ENCODE measurements around the gene KCNC1. TPM values are rescaled to one million over a fixed set of nuclear protein-coding genes. Genes with fewer than 3 reads are reported as not detected.
A peak's percentile ranks its signal among the peaks of the same experiment; 100 is the strongest.

Gene KCNC1
- total RNA-seq, 2 experiments from 2014 or later = not detected

- Mint-ChIP-seq H3K27ac (no peak overlapping the region), H3K36me3 (no peaks in the 10 kb centered on the region), H3K9me3 (no peaks in the 10 kb centered on the region), H3K27me3 (no peaks in the 10 kb centered on the region), H3K4me3 (no peak overlapping the region), H3K4me1 (no peaks in the 10 kb centered on the region)
- DNase-seq = no peak
Measured at GRCh38 chr11:17768547-17768946, 34.0 kb downstream of the KCNC1 start.

- H3K36me3 Mint-ChIP-seq = no peaks in the 10 kb centered on the region
- no peak for DNase-seq
- no peaks in the 10 kb centered on the region for H3K27me3 Mint-ChIP-seq
- no peak overlapping the region for H3K4me3 Mint-ChIP-seq
- H3K27ac Mint-ChIP-seq = no peak overlapping the region
- no peaks in the 10 kb centered on the region for H3K9me3 Mint-ChIP-seq
- no peaks in the 10 kb centered on the region for H3K4me1 Mint-ChIP-seq
Measured at GRCh38 chr11:17769218-17769617, 34.6 kb downstream of the KCNC1 start.

GRCh38 chr11:17770048-17770652 is 35.6 kb downstream of the KCNC1 start:
- Mint-ChIP-seq H3K27ac (no peak overlapping the region), H3K27me3 (no peaks in the 10 kb centered on the region), H3K36me3 (no peaks in the 10 kb centered on the region), H3K9me3 (no peaks in the 10 kb centered on the region), H3K4me3 (no peak overlapping the region), H3K4me1 (no peaks in the 10 kb centered on the region)
- peak; percentile 9 for DNase-seq

- Mint-ChIP-seq H3K36me3 (no peaks in the 10 kb centered on the region), H3K4me1 (no peaks in the 10 kb centered on the region), H3K9me3 (no peaks in the 10 kb centered on the region), H3K27me3 (no peaks in the 10 kb centered on the region), H3K4me3 (no peak overlapping the region), H3K27ac (no peak overlapping the region)
- no peak for DNase-seq
Measured at GRCh38 chr11:17770917-17771316, 36.3 kb downstream of the KCNC1 start.

DNA sequence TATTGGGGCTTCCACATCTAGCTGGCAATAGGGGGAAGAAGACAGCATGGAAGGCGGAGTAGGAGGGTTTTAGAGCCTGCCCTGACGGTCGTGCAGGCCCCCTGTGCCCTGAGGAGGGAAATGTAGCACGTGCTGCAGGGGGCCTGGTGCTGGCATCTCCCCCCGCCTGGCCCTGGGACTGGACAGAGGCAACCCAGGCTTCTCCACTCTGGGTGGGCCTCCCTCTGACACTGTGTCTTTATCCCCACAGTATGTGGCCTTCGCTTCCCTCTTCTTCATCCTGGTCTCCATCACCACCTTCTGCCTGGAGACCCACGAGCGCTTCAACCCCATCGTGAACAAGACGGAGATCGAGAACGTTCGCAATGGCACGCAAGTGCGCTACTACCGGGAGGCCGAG is 36.8 kb downstream of the KCNC1 start:
- Mint-ChIP-seq H3K36me3 (no peaks in the 10 kb centered on the region), H3K9me3 (no peaks in the 10 kb centered on the region), H3K4me1 (no peaks in the 10 kb centered on the region), H3K4me3 (no peak overlapping the region), H3K27ac (no peak overlapping the region), H3K27me3 (no peaks in the 10 kb centered on the region)
- no peak for DNase-seq

DNA sequence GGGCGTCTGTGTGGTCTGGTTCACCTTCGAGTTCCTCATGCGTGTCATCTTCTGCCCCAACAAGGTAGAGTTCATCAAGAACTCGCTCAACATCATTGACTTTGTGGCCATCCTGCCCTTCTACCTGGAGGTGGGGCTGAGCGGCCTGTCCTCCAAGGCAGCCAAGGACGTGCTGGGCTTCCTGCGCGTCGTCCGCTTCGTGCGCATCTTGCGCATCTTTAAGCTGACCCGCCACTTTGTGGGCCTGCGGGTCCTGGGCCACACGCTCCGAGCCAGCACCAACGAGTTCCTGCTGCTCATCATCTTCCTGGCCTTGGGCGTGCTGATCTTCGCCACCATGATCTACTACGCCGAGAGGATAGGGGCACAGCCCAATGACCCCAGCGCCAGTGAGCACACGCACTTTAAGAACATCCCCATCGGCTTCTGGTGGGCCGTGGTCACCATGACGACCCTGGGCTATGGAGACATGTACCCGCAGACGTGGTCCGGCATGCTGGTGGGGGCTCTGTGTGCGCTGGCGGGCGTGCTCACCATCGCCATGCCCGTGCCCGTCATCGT is 37.3 kb downstream of the KCNC1 start:
- peak overlapping the region; percentile 38 for H3K27ac Mint-ChIP-seq
- no peak overlapping the region for H3K4me3 Mint-ChIP-seq
- H3K36me3 Mint-ChIP-seq = no peaks in the 10 kb centered on the region
- H3K27me3 Mint-ChIP-seq = no peaks in the 10 kb centered on the region
- H3K9me3 Mint-ChIP-seq = no peaks in the 10 kb centered on the region
- no peak for DNase-seq
- no peaks in the 10 kb centered on the region for H3K4me1 Mint-ChIP-seq

- no peaks in the 10 kb centered on the region for H3K27me3 Mint-ChIP-seq
- no peak overlapping the region for H3K4me3 Mint-ChIP-seq
- H3K9me3 Mint-ChIP-seq = no peaks in the 10 kb centered on the region
- H3K27ac Mint-ChIP-seq = no peak overlapping the region
- no peaks in the 10 kb centered on the region for H3K4me1 Mint-ChIP-seq
- no peaks in the 10 kb centered on the region for H3K36me3 Mint-ChIP-seq
- DNase-seq = no peak
Measured at GRCh38 chr11:17772704-17773600, 38.4 kb downstream of the KCNC1 start.

DNA sequence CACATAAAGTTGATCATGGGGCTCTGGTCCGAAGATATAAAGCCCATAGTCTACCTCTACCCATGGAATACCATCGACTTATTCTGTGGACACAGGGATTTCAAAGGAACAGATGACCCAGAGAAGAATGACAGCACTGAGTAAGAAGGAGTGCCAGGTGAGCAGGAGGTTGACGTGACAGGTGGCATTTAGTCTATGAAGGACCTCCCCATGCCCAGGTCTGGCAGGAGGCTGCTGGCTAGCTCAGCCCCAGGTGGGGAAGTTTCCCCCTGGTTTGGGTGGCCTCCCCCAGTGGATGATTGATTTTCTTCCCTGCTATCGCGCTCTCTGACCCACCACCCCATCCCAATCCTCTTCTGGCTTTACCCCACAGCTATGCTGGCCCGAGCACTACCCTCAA is 39.1 kb downstream of the KCNC1 start:
- Mint-ChIP-seq H3K4me1 (no peaks in the 10 kb centered on the region), H3K9me3 (no peaks in the 10 kb centered on the region), H3K27me3 (no peaks in the 10 kb centered on the region), H3K27ac (no peak overlapping the region), H3K4me3 (no peak overlapping the region), H3K36me3 (no peaks in the 10 kb centered on the region)
- no peak for DNase-seq

- H3K4me1 Mint-ChIP-seq = no peaks in the 10 kb centered on the region
Measured at GRCh38 chr11:17774232-17775034, 39.9 kb downstream of the KCNC1 start.

GRCh38 chr11:17775035-17775348 is 40.4 kb downstream of the KCNC1 start:
- Mint-ChIP-seq H3K9me3 (no peaks in the 10 kb centered on the region), H3K4me3 (no peak overlapping the region), H3K36me3 (no peaks in the 10 kb centered on the region), H3K27me3 (no peaks in the 10 kb centered on the region), H3K27ac (no peak overlapping the region), H3K4me1 (no peaks in the 10 kb centered on the region)
- DNase-seq = no peak

More at GRCh38 chr11:17774232-17775034, 39.9 kb downstream of the KCNC1 start:
- Mint-ChIP-seq H3K9me3 (no peaks in the 10 kb centered on the region), H3K36me3 (no peaks in the 10 kb centered on the region), H3K27me3 (no peaks in the 10 kb centered on the region), H3K27ac (no peak overlapping the region), H3K4me3 (no peak overlapping the region)
- no peak for DNase-seq

- no peak overlapping the region for H3K4me3 Mint-ChIP-seq
- no peaks in the 10 kb centered on the region for H3K4me1 Mint-ChIP-seq
- H3K27ac Mint-ChIP-seq = no peak overlapping the region
- no peaks in the 10 kb centered on the region for H3K27me3 Mint-ChIP-seq
- H3K9me3 Mint-ChIP-seq = no peaks in the 10 kb centered on the region
- DNase-seq = no peak
- no peaks in the 10 kb centered on the region for H3K36me3 Mint-ChIP-seq
Measured at GRCh38 chr11:17775507-17776211, 41.1 kb downstream of the KCNC1 start.

DNA sequence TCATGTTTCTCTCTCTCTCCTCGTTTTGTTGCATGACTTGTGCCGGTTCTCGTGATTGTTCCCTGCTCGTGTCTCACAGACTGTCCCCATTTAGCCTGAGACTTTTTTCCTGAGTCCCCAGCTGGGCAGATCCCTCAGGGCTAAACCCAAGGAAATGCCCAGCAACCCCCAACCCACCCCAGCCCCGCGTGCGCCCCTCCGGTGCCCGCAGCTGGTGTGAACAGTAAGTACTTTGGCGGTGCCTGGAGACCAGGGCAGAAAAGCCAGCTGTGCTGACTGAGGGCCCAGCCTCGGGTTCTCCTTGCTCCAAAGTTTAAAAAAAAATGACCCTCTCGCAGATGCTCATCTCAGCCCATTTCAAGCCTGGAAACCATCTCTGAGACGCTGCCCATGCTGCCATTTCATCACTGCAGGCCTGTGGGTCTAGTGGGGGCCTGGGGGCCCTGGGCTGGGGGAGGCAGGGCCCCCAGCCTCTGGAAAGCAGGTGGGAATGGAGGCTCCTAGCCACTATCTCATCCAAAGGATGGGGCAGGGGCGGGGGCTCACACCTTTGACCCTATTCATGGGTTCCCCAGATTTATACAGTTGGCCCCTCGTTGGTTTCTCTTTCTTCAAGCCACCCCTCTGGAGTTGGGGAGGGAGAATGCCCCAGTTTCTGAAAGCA is 41.8 kb downstream of the KCNC1 start:
- Mint-ChIP-seq H3K27ac (no peak overlapping the region), H3K27me3 (no peaks in the 10 kb centered on the region), H3K4me3 (no peak overlapping the region), H3K36me3 (no peaks in the 10 kb centered on the region), H3K4me1 (no peaks in the 10 kb centered on the region), H3K9me3 (no peaks in the 10 kb centered on the region)
- no peak for DNase-seq

GRCh38 chr11:17777086-17777737 is 42.6 kb downstream of the KCNC1 start:
- Mint-ChIP-seq H3K4me1 (no peaks in the 10 kb centered on the region), H3K9me3 (no peaks in the 10 kb centered on the region), H3K27ac (no peak overlapping the region)

DNA sequence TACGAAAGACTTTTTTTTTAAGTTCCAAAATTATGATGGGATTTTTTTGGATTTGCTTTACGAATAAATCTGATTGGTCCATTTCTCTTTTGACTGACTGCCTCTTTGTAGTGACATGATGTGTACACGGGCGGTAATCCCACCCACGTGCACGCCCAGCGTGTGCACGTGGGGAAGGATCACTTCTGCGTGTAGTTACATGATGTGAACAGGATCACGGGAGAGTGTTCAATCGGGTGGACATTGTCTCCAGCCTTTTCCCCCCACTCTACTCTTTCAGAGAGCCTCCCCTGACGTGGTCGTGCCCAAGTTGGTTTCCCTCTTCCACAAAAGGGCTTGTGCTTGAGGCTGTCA is 43.1 kb downstream of the KCNC1 start:
- no peak for DNase-seq
- H3K4me3 Mint-ChIP-seq = no peak overlapping the region
- H3K4me1 Mint-ChIP-seq = no peaks in the 10 kb centered on the region
- no peaks in the 10 kb centered on the region for H3K27me3 Mint-ChIP-seq
- H3K27ac Mint-ChIP-seq = no peak overlapping the region
- H3K9me3 Mint-ChIP-seq = no peaks in the 10 kb centered on the region
- H3K36me3 Mint-ChIP-seq = no peaks in the 10 kb centered on the region

More at GRCh38 chr11:17777086-17777737, 42.6 kb downstream of the KCNC1 start:
- Mint-ChIP-seq H3K36me3 (no peaks in the 10 kb centered on the region), H3K27me3 (no peaks in the 10 kb centered on the region), H3K4me3 (no peak overlapping the region)
- DNase-seq = no peak
